Measurements from ENCODE around the gene EPN3.

- no peak for TF ChIP-seq POLR2AphosphoS5 (IDR thresholded peaks at IDR 0.05; ENCODE audit: low read depth, low read length)
- TF ChIP-seq POLR2A (IDR thresholded peaks at IDR 0.05; ENCODE audit: low read depth, low read length) = no peak
These were observed 13.2 kb upstream of the EPN3 start for GRCh38 chr17:50519141-50519834.
